ENCODE measurements around the gene LRCOL1.

The LRCOL1 gene

DNA sequence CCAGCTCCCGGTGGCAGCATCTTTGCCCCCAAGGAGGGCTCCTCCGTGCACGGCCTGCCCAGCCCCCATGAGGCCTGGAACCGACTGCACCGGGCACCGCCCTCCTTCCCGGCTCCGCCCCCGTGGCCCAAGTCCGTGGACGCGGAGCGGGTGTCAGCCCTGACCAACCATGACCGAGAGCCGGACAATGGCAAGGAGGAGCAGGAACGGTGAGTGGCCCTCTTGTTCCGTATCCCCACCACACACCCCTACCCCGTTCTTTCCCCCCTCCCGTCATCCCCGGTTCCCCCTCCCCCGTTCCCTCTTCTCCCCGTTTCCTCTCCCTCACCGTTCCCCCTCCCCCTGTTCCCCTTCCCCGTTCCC, 28.3 kb downstream of the LRCOL1 start:
- no peaks in the 10 kb centered on the region for H3K27me3 ChIP-seq (ENCODE audit: insufficient read depth, low read length, poor library complexity, severe bottlenecking)
- H3K4me3 ChIP-seq (ENCODE audit: low read length, poor library complexity, severe bottlenecking), result no peak overlapping the region
- H4K20me1 ChIP-seq (ENCODE audit: insufficient read depth, low read length, poor library complexity, severe bottlenecking), result peaks cover 3% of the 10 kb centered on the region
- H3K4me1 ChIP-seq (ENCODE audit: insufficient read depth, low read length, poor library complexity, severe bottlenecking), result no peaks in the 10 kb centered on the region
- peaks cover 28% of the 10 kb centered on the region; the same call in 1 of the 2 replicates for H3K36me3 ChIP-seq (ENCODE audit: insufficient read depth, low read length)
- H3K79me2 ChIP-seq (ENCODE audit: insufficient read depth, low read length), result no peaks in the 10 kb centered on the region
- H3K4me2 ChIP-seq (ENCODE audit: low read depth, low read length, poor library complexity, severe bottlenecking), result no peak overlapping the region
- no peaks in the 10 kb centered on the region for H3F3A ChIP-seq (ENCODE audit: low read depth)
- no peaks in the 10 kb centered on the region for H3K9me2 ChIP-seq (replicated peaks; ENCODE audit: low read depth, low read length)
- no peak overlapping the region for H2AFZ ChIP-seq (ENCODE audit: low read length)
- H3K9ac ChIP-seq (ENCODE audit: low read depth, low read length, poor library complexity, severe bottlenecking), result no peak overlapping the region
- TF ChIP-seq, protein P1, sequence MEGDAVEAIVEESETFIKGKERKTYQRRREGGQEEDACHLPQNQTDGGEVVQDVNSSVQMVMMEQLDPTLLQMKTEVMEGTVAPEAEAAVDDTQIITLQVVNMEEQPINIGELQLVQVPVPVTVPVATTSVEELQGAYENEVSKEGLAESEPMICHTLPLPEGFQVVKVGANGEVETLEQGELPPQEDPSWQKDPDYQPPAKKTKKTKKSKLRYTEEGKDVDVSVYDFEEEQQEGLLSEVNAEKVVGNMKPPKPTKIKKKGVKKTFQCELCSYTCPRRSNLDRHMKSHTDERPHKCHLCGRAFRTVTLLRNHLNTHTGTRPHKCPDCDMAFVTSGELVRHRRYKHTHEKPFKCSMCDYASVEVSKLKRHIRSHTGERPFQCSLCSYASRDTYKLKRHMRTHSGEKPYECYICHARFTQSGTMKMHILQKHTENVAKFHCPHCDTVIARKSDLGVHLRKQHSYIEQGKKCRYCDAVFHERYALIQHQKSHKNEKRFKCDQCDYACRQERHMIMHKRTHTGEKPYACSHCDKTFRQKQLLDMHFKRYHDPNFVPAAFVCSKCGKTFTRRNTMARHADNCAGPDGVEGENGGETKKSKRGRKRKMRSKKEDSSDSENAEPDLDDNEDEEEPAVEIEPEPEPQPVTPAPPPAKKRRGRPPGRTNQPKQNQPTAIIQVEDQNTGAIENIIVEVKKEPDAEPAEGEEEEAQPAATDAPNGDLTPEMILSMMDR (conservative IDR thresholded peaks at IDR 0.05; ENCODE audit: low read length), result no peak
- TF ChIP-seq EZH2phosphoT487 (IDR thresholded peaks at IDR 0.05; ENCODE audit: borderline replicate concordance), result no peak
- no peaks in the 10 kb centered on the region for H3K9me3 ChIP-seq (ENCODE audit: insufficient read depth, low read depth, low read length)

DNA sequence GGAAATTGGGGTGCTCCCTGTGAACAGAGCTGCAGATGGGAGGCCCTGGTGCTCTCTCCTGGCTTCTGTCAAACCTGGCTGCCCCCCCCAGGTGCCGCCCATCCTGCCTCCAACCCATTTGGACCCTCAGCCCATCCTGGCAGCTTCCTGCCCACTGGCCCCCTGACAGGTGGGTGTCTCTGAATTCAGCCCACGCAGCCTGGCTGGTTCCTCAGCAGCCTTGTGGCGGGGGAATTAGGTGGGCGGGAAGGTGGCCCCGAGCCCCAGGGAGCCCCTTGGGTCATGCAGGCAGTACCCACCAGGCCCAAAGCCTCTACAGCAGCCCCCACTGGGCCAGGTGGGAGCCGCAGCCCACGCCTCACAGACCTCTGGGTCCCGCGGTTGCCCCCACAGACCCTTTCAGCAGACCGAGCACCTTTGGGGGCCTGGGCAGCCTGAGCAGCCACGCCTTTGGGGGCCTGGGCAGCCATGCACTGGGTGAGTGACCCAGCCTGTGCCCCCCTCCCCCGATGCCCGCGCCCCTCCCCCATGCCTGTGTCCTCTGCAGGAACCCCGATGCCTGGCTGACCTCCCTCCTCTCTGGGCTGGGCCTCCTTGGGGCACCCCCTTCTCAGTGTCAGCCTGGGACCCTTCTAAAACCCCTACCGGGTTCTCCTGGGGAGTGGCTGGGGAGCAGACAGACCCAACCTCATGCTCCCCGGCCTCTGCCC, 28.9 kb downstream of the LRCOL1 start:
- TF ChIP-seq, protein P1 (conservative IDR thresholded peaks at IDR 0.05; ENCODE audit: low read length), result no peak
- no peak for TF ChIP-seq EZH2phosphoT487 (IDR thresholded peaks at IDR 0.05; ENCODE audit: borderline replicate concordance)
- H3K9me3 ChIP-seq (ENCODE audit: insufficient read depth, low read depth, low read length), result no peaks in the 10 kb centered on the region
- no peak overlapping the region for H3K9ac ChIP-seq (ENCODE audit: low read depth, low read length, poor library complexity, severe bottlenecking)
- no peaks in the 10 kb centered on the region for H3K9me2 ChIP-seq (replicated peaks; ENCODE audit: low read depth, low read length)
- H3K4me1 ChIP-seq (ENCODE audit: insufficient read depth, low read length, poor library complexity, severe bottlenecking), result no peaks in the 10 kb centered on the region
- H3K4me3 ChIP-seq (ENCODE audit: low read length, poor library complexity, severe bottlenecking), result no peak overlapping the region
- H3F3A ChIP-seq (ENCODE audit: low read depth), result no peaks in the 10 kb centered on the region
- H2AFZ ChIP-seq (ENCODE audit: low read length), result no peak overlapping the region
- H3K27me3 ChIP-seq (ENCODE audit: insufficient read depth, low read length, poor library complexity, severe bottlenecking), result no peaks in the 10 kb centered on the region
- H4K20me1 ChIP-seq (ENCODE audit: insufficient read depth, low read length, poor library complexity, severe bottlenecking), result peaks cover 3% of the 10 kb centered on the region
- no peaks in the 10 kb centered on the region for H3K79me2 ChIP-seq (ENCODE audit: insufficient read depth, low read length)
- H3K36me3 ChIP-seq (ENCODE audit: insufficient read depth, low read length), result peaks cover 34% of the 10 kb centered on the region; the same call in 1 of the 2 replicates
- H3K4me2 ChIP-seq (ENCODE audit: low read depth, low read length, poor library complexity, severe bottlenecking), result no peak overlapping the region

- H3F3A ChIP-seq (ENCODE audit: low read depth), result no peaks in the 10 kb centered on the region
- no peak overlapping the region for H2AFZ ChIP-seq (ENCODE audit: low read length)
- no peaks in the 10 kb centered on the region for H3K27me3 ChIP-seq (ENCODE audit: insufficient read depth, low read length, poor library complexity, severe bottlenecking)
- TF ChIP-seq, protein P1 (conservative IDR thresholded peaks at IDR 0.05; ENCODE audit: low read length), result no peak
- TF ChIP-seq EZH2phosphoT487 (IDR thresholded peaks at IDR 0.05; ENCODE audit: borderline replicate concordance), result no peak
- no peaks in the 10 kb centered on the region for H3K79me2 ChIP-seq (ENCODE audit: insufficient read depth, low read length)
- H3K9me2 ChIP-seq (replicated peaks; ENCODE audit: low read depth, low read length), result no peaks in the 10 kb centered on the region
- no peak overlapping the region for H3K4me2 ChIP-seq (ENCODE audit: low read depth, low read length, poor library complexity, severe bottlenecking)
- H4K20me1 ChIP-seq (ENCODE audit: insufficient read depth, low read length, poor library complexity, severe bottlenecking), result peaks cover 3% of the 10 kb centered on the region
- H3K4me1 ChIP-seq (ENCODE audit: insufficient read depth, low read length, poor library complexity, severe bottlenecking), result no peaks in the 10 kb centered on the region
- peaks cover 38% of the 10 kb centered on the region; the same call in 1 of the 2 replicates for H3K36me3 ChIP-seq (ENCODE audit: insufficient read depth, low read length)
- no peak overlapping the region for H3K4me3 ChIP-seq (ENCODE audit: low read length, poor library complexity, severe bottlenecking)
- H3K9ac ChIP-seq (ENCODE audit: low read depth, low read length, poor library complexity, severe bottlenecking), result no peak overlapping the region
- H3K9me3 ChIP-seq (ENCODE audit: insufficient read depth, low read depth, low read length), result no peaks in the 10 kb centered on the region
Observed at GRCh38 chr12:132580701-132581292, 29.6 kb downstream of the LRCOL1 start.
